Body of pancreas (tissue), 4 donors: Measurements from ENCODE around the gene ZBP1. TPM values are rescaled to one million over a fixed set of nuclear protein-coding genes. Genes with fewer than 3 reads are reported as not detected.
A peak's percentile ranks its signal among the peaks of the same experiment; 100 is the strongest.

ENCODE experiments used
- ATAC-seq: fragments of 150-250 bp; one replicate; pipeline ENCODE4 v1.9.1; 2016
- DNase-seq, 4 donors: peaks; one replicate each; pipeline ENCODE4 v3.0.0-alpha.2; 2019
- H3K27ac ChIP-seq, 4 donors: fragments of 200-600 bp; sonication (generic); 1 replicate in 3 of 4; 2 replicates in 1 of 4; pipeline versions ENCODE4 v1.5.1 to v1.6.1; 2016 to 2019; ENCODE audit warnings: mild to moderate bottlenecking in 1 of 4, mixed read lengths in 1 of 4, moderate library complexity in 1 of 4
- H3K27me3 ChIP-seq, 2 donors: fragments of 200-600 bp; sonication (generic); one replicate each; pipeline ENCODE4 v1.6.0; 2016; ENCODE audit warnings: mild to moderate bottlenecking in 1 of 2
- H3K36me3 ChIP-seq, 2 donors: fragments of 200-600 bp; sonication (generic); replicated peaks in 1 of 2; 2 replicates each; pipeline ENCODE4 v1.5.1; 2016; ENCODE audit warnings: low read depth in 2 of 2; ENCODE audit not compliant: insufficient read depth in 1 of 2
- H3K4me1 ChIP-seq: fragments of 200-600 bp; sonication (generic); one replicate; pipeline ENCODE4 v1.6.0; 2016
- H3K4me3 ChIP-seq, 2 donors: fragments of 200-600 bp; sonication (generic); 1 replicate in 1 of 2; 2 replicates in 1 of 2; pipeline ENCODE4 v1.5.1; 2016 to 2019
- H3K9me3 ChIP-seq, 3 donors: fragments of 200-600 bp; sonication (generic); 1 replicate in 2 of 3; 2 replicates in 1 of 3; pipeline ENCODE4 v1.5.1; 2016
- POLR2A ChIP-seq, 3 donors: fragments of 450-650 bp; IDR thresholded peaks; one replicate each; pipeline ENCODE4 v1.6.1; 2016; ENCODE audit warnings: antibody characterized with exemption in 3 of 3, mild to moderate bottlenecking in 2 of 3
- WGBS, 2 donors: methylation state at CpG; one replicate each; pipeline ENCODE4 v1.1.5; 2017; 5-methylcytosine and 5-hydroxymethylcytosine counted together
- intact Hi-C: fragments of 100-400 bp; cut with DNase I; formaldehyde crosslinking; loops from one replicate; pipeline ENCODE4 v1.15.1; 2023
- total RNA-seq, 2 donors: library from RNA; depleted of rRNA; stranded (reverse); fragments of >200 nt; gene quantifications; one replicate each; pipeline ENCODE4 v1.1.0, GENCODE V29; 2016
- TF ChIP-seq, protein P1 (sequence below), 7 experiments: fragments of 450-650 bp in 4 of 7; fragments of 200-600 bp in 3 of 7; sonication (generic) in 3 of 7; IDR thresholded peaks; one replicate each; pipeline ENCODE4 v1.5.1; 2016 to 2019; ENCODE audit warnings: antibody characterized with exemption in 7 of 7

Gene ZBP1
- total RNA-seq, 2 donors from 2014 or later, result 0.26 TPM; not detected in 1

DNA sequence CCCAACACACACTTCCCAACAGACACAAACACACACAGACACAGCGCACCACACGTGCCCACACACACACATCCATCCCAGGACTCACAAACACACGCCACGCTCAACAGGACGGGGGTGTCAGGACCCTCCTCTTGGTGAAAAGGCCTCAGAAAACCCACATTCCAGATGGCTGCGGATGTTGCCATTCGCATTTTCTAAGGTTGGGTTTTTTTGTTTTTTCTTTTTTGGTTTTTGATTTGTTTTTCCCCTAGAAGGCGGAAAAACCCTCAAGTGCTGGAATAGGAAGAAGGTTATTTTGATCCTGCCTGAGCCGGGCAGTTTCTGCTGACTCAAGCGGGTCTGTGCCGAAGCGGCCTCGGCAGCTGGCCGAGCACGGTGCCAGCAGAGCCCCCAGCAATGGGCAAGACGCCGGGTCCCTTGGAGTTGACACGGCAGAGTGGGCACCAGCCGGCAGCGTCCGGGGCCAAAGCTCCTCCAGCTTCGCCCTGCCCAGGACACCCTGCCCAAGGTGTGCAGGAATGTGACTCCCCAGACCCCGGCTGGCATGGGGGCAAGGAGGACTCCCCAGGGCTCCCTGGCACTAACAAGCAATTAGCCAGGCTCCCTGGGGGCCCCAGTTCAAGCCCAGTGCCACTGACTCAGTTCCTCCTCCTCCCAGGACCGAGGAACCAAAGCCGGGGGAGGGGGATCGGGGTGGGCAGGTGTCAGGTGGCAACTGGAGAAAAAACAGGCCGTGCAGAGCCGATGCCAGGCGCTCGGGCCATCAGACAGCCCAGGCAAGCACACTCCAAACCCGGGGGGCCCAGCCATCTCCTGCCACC lies 40.9 kb upstream of the ZBP1 start:
- H3K36me3 ChIP-seq, result no peaks in the 10 kb centered on the region
- TF ChIP-seq, protein P1, sequence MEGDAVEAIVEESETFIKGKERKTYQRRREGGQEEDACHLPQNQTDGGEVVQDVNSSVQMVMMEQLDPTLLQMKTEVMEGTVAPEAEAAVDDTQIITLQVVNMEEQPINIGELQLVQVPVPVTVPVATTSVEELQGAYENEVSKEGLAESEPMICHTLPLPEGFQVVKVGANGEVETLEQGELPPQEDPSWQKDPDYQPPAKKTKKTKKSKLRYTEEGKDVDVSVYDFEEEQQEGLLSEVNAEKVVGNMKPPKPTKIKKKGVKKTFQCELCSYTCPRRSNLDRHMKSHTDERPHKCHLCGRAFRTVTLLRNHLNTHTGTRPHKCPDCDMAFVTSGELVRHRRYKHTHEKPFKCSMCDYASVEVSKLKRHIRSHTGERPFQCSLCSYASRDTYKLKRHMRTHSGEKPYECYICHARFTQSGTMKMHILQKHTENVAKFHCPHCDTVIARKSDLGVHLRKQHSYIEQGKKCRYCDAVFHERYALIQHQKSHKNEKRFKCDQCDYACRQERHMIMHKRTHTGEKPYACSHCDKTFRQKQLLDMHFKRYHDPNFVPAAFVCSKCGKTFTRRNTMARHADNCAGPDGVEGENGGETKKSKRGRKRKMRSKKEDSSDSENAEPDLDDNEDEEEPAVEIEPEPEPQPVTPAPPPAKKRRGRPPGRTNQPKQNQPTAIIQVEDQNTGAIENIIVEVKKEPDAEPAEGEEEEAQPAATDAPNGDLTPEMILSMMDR (IDR thresholded peaks at IDR 0.05), result no peak
- no peak for TF ChIP-seq POLR2A (IDR thresholded peaks at IDR 0.05)
- H3K4me3 ChIP-seq, result no peak overlapping the region
- no peaks in the 10 kb centered on the region for H3K9me3 ChIP-seq
- DNase-seq (peak; percentile 0 to 8 (median 5)), ATAC-seq (no peak)
- WGBS, 2 donors, result 80 to 85% methylated on average over 19 to 22 of the region's 31 CpGs
- H3K4me1 ChIP-seq, result peaks cover 10% of the 10 kb centered on the region
- no peak overlapping the region for H3K27ac ChIP-seq
- intact Hi-C loops, result no loop called here
- H3K27me3 ChIP-seq, result no peaks in the 10 kb centered on the region

DNA sequence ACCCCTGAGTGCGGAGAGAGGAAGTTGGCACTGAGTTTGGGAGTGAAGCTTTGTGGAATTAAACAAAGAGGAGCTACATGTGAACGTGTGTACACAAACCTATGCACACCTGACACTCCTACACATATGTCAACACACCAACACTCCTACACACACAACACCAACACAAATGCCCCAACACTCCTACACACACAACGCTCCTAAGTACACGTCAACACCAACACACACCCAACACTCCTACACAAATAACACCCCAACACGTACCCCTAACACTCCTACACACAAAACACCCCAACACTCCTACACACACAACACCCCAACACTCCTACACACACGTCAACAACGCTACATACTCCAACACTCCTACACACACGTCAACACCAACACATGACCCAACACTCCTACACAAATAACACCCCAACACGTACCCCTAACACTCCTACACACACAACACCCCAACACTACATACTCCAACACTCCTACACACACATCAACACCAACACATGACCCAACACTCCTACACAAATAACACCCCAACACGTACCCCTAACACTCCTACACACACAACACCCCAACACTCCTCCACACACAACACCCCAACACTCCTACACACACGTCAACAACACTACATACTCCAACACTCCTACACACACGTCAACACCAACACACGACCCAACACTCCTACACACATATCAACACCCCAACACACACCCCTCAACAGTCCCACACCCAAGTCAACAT lies 40.1 kb upstream of the ZBP1 start:
- WGBS, 2 donors, result 77 to 79% methylated on average over 13 of the region's 13 CpGs
- peak in 1 of 4 donors; percentile 0 for DNase-seq
- Histone ChIP-seq H3K36me3 (no peaks in the 10 kb centered on the region), H3K9me3 (no peaks in the 10 kb centered on the region), H3K4me3 (no peak overlapping the region), H3K27me3 (no peaks in the 10 kb centered on the region), H3K27ac (no peak overlapping the region), H3K4me1 (peaks cover 10% of the 10 kb centered on the region)
- TF ChIP-seq, protein P1 (IDR thresholded peaks at IDR 0.05), result no peak
- no peak for TF ChIP-seq POLR2A (IDR thresholded peaks at IDR 0.05)
- no peak for ATAC-seq
- intact Hi-C loops, result no loop called here

DNA sequence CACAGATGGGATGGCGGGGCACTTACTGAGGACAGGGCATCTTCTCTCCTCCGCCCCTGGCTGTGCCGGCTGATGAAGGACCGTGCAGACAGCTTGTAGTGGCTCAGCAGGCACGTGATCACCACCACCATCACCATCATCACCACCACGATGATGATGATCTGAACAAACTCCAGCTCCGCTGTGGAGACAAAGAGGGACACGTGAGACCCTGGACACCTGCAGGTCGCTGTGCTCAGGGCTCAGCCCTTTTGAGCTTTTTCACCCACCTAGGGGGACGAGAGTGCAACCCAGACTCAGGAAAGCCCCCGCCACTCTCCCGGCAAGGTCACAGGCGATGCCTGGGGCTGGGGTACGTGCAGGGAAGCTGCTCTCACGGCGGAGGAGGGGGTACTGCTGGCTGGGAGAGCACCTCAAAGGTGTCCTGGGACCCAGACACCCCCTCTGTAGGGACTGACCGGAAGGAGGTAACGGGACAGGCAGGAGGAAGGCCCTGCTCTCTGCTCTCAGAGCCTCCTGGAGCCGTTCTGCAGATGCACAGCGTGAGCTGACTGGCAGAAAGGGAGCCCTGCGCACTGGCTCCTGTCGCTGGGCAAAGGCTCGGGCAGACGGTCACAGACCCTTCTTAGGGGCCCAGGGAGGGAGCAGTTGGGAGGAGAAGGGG lies 39.4 kb upstream of the ZBP1 start:
- no peak for ATAC-seq
- WGBS, 2 donors, result 85 to 91% methylated on average over 16 to 24 of the region's 24 CpGs
- peak in 3 of 4 donors; percentile 2 to 9 (median 4) for DNase-seq
- no peaks in the 10 kb centered on the region for H3K9me3 ChIP-seq
- no peaks in the 10 kb centered on the region for H3K27me3 ChIP-seq
- no peak overlapping the region for H3K27ac ChIP-seq
- H3K4me3 ChIP-seq, result no peak overlapping the region
- peaks cover 7% of the 10 kb centered on the region for H3K4me1 ChIP-seq
- no peaks in the 10 kb centered on the region for H3K36me3 ChIP-seq
- TF ChIP-seq, protein P1 (IDR thresholded peaks at IDR 0.05), result no peak
- no peak for TF ChIP-seq POLR2A (IDR thresholded peaks at IDR 0.05)
- intact Hi-C loops, result loop anchor here (10.0 kb wide), 1 partner anchor 525 kb away; no protein-coding TSS in a partner anchor

DNA sequence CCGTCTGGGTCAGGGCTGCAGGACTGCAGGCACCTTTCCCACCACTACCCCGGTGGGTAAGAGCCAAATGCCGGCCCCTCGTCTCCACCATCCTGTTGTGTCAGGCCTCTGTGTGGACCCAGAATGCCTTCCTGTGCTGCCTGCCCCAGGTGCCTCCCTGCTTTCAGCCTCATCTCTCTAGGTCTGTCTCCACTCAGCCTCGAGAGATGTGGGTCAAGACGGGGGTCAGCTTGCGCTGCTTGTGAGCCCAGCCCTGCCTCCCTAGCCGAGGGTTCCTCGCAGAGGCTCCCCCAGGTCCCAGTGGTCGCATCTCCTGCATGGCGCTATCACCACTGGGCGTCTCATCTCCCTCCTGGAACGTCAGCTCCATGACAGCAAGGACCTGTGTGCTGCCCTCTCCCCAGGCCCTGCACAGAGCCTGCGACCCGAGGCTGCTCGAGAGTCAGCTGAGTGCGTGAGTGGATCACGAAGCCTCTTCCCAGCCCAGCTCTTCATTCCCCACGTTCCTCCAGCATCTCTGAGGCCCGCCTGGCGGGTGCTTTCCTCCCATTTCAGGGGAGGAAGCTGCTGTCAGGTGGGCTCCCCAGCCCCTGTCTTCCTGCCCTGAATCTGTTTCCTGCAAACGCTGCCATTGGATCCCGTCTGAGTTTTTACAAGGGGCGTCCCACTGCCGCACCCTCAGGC lies 38.7 kb upstream of the ZBP1 start:
- no peaks in the 10 kb centered on the region for H3K9me3 ChIP-seq
- no peaks in the 10 kb centered on the region for H3K36me3 ChIP-seq
- 76 to 83% methylated on average over 12 to 21 of the region's 25 CpGs for WGBS, 2 donors
- DNase-seq, result peak in 3 of 4 donors; percentile 4 to 11 (median 5)
- no peak overlapping the region for H3K4me3 ChIP-seq
- intact Hi-C loops, result loop anchor here (10.0 kb wide), 1 partner anchor 526 kb away; no protein-coding TSS in a partner anchor
- H3K27me3 ChIP-seq, result no peaks in the 10 kb centered on the region
- H3K4me1 ChIP-seq, result peaks cover 4% of the 10 kb centered on the region
- no peak for ATAC-seq
- no peak overlapping the region for H3K27ac ChIP-seq
- TF ChIP-seq POLR2A (IDR thresholded peaks at IDR 0.05), result no peak
- TF ChIP-seq, protein P1 (IDR thresholded peaks at IDR 0.05), result no peak
